Spinal cord (tissue), 10 donors: Measurements from ENCODE around the gene DSP. TPM values are rescaled to one million over a fixed set of nuclear protein-coding genes. Genes with fewer than 3 reads are reported as not detected.

Experiments
- DNase-seq, 6 donors: peaks; one replicate each; pipeline versions ENCODE4 v3.0.0 to v3.0.0-alpha.2; 2013 to 2015; ENCODE audit warnings: low spot score in 6 of 6, low read depth in 4 of 6
- H3K27ac ChIP-seq: one replicate; pipeline ENCODE4 v1.5.1; 2013; ENCODE audit warnings: low read depth, low read length, control low read depth
- H3K27me3 ChIP-seq: one replicate; pipeline ENCODE4 v1.6.1; 2013; ENCODE audit warnings: low read length; ENCODE audit not compliant: control insufficient read depth, insufficient read depth
- H3K36me3 ChIP-seq: one replicate; pipeline ENCODE4 v1.6.1; 2013; ENCODE audit warnings: low read length; ENCODE audit not compliant: control insufficient read depth, insufficient read depth
- H3K4me1 ChIP-seq: one replicate; pipeline ENCODE4 v1.6.1; 2013; ENCODE audit warnings: low read length; ENCODE audit not compliant: control insufficient read depth, insufficient read depth
- H3K4me3 ChIP-seq: one replicate; pipeline ENCODE4 v1.5.1; 2013; ENCODE audit warnings: low read depth, low read length, control low read depth
- H3K9me3 ChIP-seq: one replicate; pipeline ENCODE4 v1.6.1; 2013; ENCODE audit warnings: low read length; ENCODE audit not compliant: control insufficient read depth, insufficient read depth
- WGBS: methylation state at CpG from one replicate; pipeline ENCODE4 v1.1.5; 2013; ENCODE audit warnings: missing lambda C conversion rate; ENCODE audit not compliant: insufficient coverage; 5-methylcytosine and 5-hydroxymethylcytosine counted together
- polyA plus RNA-seq, 2 donors: library from polyadenylated mRNA; unstranded; fragments of 120-200 nt; gene quantifications; one replicate each; pipeline ENCODE4 v1.2.1, GENCODE V29; 2013; ENCODE audit not compliant: insufficient read length in 2 of 2
- total RNA-seq, 2 donors: library from RNA; depleted of rRNA in 1 of 2; stranded (reverse); fragments of 120-200 nt in 1 of 2; fragments of >200 nt in 1 of 2; gene quantifications; one replicate each; pipeline versions ENCODE4 v1.2.3 to v1.2.4, GENCODE V29; 2013 to 2014
- donor health status: healthy.

DSP gene
- total and polyA plus RNA-seq, 4 donors = 8.4 to 270 (median 58.0) TPM

GRCh38 chr6:7512320-7512719 lies 29.2 kb upstream of the DSP start:
- Histone ChIP-seq H3K27me3 (no peaks in the 10 kb centered on the region), H3K4me3 (no peak overlapping the region), H3K9me3 (no peaks in the 10 kb centered on the region), H3K27ac (no peak overlapping the region), H3K4me1 (no peaks in the 10 kb centered on the region), H3K36me3 (no peaks in the 10 kb centered on the region)
- DNase-seq = peak in 1 of 6 donors; percentile 15
- no CpG with 5 or more reads among the region's 2 CpGs for WGBS

GRCh38 chr6:7513529-7513928 lies 27.9 kb upstream of the DSP start:
- WGBS = 86% methylated on average over 5 of the region's 5 CpGs

GRCh38 chr6:7515363-7515762 lies 26.1 kb upstream of the DSP start:
- no peak overlapping the region for H3K27ac ChIP-seq
- WGBS = 92% methylated on average over 2 of the region's 2 CpGs

More at GRCh38 chr6:7513529-7513928, 27.9 kb upstream of the DSP start:
- H3K4me1 ChIP-seq = no peaks in the 10 kb centered on the region
- H3K27ac ChIP-seq = no peak overlapping the region
- H3K4me3 ChIP-seq = no peak overlapping the region
- H3K36me3 ChIP-seq = no peaks in the 10 kb centered on the region
- peak in 1 of 6 donors; percentile 22 for DNase-seq
- no peaks in the 10 kb centered on the region for H3K9me3 ChIP-seq
- H3K27me3 ChIP-seq = no peaks in the 10 kb centered on the region

DNA sequence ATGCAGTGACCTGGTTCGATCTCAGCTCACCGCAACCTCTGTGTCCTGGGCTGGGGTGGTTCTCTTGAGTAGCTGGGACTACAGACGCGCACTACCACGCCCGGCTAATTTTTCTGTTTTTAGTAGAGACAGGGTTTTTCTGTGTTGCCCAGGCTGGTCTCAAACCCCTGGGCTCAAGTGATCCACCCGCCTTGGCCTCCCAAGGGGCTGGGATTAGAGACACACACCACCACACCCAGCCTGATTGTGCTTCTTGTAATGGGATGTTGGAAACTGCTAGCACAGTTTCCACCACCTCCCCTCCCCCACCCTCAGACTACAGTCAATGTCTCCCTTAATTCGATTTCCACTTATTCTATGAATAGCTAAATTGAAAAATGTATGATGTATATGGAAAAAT lies 22.6 kb upstream of the DSP start:
- H3K27ac ChIP-seq = no peak overlapping the region
- no peaks in the 10 kb centered on the region for H3K9me3 ChIP-seq
- DNase-seq = no peak
- WGBS = 98% methylated on average over 6 of the region's 8 CpGs
- H3K4me3 ChIP-seq = no peak overlapping the region
- no peaks in the 10 kb centered on the region for H3K4me1 ChIP-seq
- no peaks in the 10 kb centered on the region for H3K27me3 ChIP-seq
- H3K36me3 ChIP-seq = no peaks in the 10 kb centered on the region

More at GRCh38 chr6:7515363-7515762, 26.1 kb upstream of the DSP start:
- Histone ChIP-seq H3K27me3 (no peaks in the 10 kb centered on the region), H3K4me3 (no peak overlapping the region), H3K36me3 (no peaks in the 10 kb centered on the region), H3K9me3 (no peaks in the 10 kb centered on the region), H3K4me1 (no peaks in the 10 kb centered on the region)
- no peak for DNase-seq

- H3K9me3 ChIP-seq = no peaks in the 10 kb centered on the region
- no peaks in the 10 kb centered on the region for H3K4me1 ChIP-seq
- no peaks in the 10 kb centered on the region for H3K27me3 ChIP-seq
- no peak overlapping the region for H3K4me3 ChIP-seq
- H3K36me3 ChIP-seq = no peaks in the 10 kb centered on the region
- no peak overlapping the region for H3K27ac ChIP-seq
- no peak for DNase-seq
Observed at GRCh38 chr6:7522873-7523272, 18.6 kb upstream of the DSP start.

- no peaks in the 10 kb centered on the region for H3K9me3 ChIP-seq
- no peaks in the 10 kb centered on the region for H3K27me3 ChIP-seq
- no peak overlapping the region for H3K27ac ChIP-seq
- WGBS = no CpG with 5 or more reads among the region's 2 CpGs
- no peak overlapping the region for H3K4me3 ChIP-seq
- DNase-seq = no peak
- H3K36me3 ChIP-seq = no peaks in the 10 kb centered on the region
- H3K4me1 ChIP-seq = no peaks in the 10 kb centered on the region
Observed at GRCh38 chr6:7523922-7524321, 17.5 kb upstream of the DSP start.

DNA sequence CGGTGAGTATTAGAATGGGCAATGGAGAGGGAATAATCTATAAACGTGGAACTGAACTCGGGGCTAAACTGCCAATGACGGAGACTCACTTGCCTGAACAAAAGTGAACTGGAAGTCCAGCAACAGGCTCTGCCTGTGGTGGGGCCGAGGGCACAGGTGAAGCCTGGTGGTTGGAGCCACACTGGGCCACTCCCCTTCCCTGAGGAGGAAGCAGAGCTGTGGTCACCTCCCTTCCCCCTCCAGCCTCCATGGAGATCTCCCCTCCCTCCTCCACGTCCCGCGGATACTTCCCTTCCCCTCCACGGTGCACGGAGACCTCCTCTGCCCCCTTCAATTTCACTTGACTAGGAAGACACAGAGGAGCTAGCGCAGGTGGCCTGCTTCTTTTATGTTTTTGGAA lies 14.7 kb upstream of the DSP start:
- DNase-seq = no peak
- H3K36me3 ChIP-seq = no peaks in the 10 kb centered on the region
- H3K9me3 ChIP-seq = no peaks in the 10 kb centered on the region
- no peak overlapping the region for H3K4me3 ChIP-seq
- WGBS = 62% methylated on average over 8 of the region's 11 CpGs
- no peaks in the 10 kb centered on the region for H3K27me3 ChIP-seq
- H3K27ac ChIP-seq = no peak overlapping the region
- H3K4me1 ChIP-seq = no peaks in the 10 kb centered on the region

GRCh38 chr6:7528565-7528964 lies 12.9 kb upstream of the DSP start:
- Histone ChIP-seq H3K36me3 (no peaks in the 10 kb centered on the region), H3K9me3 (no peaks in the 10 kb centered on the region), H3K4me1 (no peaks in the 10 kb centered on the region), H3K27me3 (peaks cover 3% of the 10 kb centered on the region), H3K4me3 (no peak overlapping the region), H3K27ac (no peak overlapping the region)
- no peak for DNase-seq
- 92% methylated on average over 2 of the region's 5 CpGs for WGBS

GRCh38 chr6:7529141-7529540 lies 12.3 kb upstream of the DSP start:
- Histone ChIP-seq H3K9me3 (no peaks in the 10 kb centered on the region), H3K4me1 (no peaks in the 10 kb centered on the region), H3K4me3 (no peak overlapping the region), H3K27me3 (peaks cover 3% of the 10 kb centered on the region), H3K27ac (no peak overlapping the region), H3K36me3 (no peaks in the 10 kb centered on the region)
- no peak for DNase-seq
- WGBS = 33% methylated on average over 1 of the region's 6 CpGs

- H3K27ac ChIP-seq = no peak overlapping the region
- H3K4me3 ChIP-seq = no peak overlapping the region
- no peaks in the 10 kb centered on the region for H3K4me1 ChIP-seq
- 37% methylated on average over 3 of the region's 6 CpGs for WGBS
- peaks cover 3% of the 10 kb centered on the region for H3K27me3 ChIP-seq
- DNase-seq = no peak
- H3K9me3 ChIP-seq = no peaks in the 10 kb centered on the region
- H3K36me3 ChIP-seq = no peaks in the 10 kb centered on the region
Observed at GRCh38 chr6:7532232-7532631, 9.2 kb upstream of the DSP start.
